Left renal pelvis (tissue), 4 donors: ENCODE measurements around the gene RANBP10. TPM values are rescaled to one million over a fixed set of nuclear protein-coding genes. Genes with fewer than 3 reads are reported as not detected.

Experiments used
- DNase-seq, 4 donors: peaks; one replicate each; pipeline ENCODE4 v3.0.0-alpha.2; 2013; ENCODE audit warnings: low read depth in 4 of 4, low spot score in 3 of 4
- polyA plus RNA-seq, 4 donors: library from polyadenylated mRNA; unstranded; fragments of 120-200 nt; gene quantifications; one replicate each; pipeline ENCODE4 v1.2.1, GENCODE V29; 2013; ENCODE audit not compliant: insufficient read length in 4 of 4

The RANBP10 gene
- polyA plus RNA-seq, 4 donors: 19.2 to 31.1 (median 21.8) TPM

DNA sequence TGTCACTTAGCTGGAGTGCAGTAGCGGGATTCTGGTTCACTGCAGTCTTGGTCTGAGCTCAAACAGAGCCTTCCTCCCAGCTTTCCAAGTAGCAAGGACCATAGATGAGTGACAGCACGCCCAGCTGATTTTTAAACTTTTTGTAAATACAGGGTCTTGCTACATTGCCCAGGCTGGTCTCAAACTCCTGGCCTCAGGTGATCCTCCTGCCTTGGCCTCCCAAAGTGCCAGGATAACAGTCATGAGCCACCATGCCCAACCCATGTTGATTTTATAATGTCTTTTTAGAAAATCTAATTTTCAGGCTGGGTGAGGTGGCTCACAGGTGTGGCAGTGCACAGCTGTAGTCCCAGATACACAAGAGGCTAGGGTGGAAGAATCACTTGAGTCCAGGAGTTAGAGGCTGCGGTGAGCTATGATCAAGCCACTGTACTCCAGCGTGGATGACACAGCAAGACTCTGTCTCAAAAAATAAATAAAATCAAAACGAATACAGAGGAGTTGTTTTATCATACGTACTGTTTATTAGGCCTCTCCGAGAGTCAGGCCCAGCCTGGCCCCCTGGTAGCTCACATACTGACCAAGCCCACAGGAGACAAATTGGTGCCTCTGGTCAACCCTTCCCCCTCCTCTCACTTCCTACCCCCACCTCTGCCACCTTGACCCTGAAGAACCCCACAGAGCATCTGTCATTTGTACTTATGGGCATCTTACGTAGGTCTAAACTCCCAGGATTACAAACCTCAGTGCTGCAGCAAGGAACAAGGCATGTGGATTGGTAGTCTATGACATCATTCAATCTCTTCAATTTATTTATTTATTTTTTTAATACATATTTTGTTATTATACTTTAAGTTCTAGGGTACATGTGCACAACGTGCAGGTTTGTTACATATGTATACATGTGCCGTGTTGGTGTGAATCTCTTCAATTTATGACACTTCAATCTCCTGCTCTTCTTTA, 126.1 kb downstream of the RANBP10 start:
- no peak for DNase-seq

DNA sequence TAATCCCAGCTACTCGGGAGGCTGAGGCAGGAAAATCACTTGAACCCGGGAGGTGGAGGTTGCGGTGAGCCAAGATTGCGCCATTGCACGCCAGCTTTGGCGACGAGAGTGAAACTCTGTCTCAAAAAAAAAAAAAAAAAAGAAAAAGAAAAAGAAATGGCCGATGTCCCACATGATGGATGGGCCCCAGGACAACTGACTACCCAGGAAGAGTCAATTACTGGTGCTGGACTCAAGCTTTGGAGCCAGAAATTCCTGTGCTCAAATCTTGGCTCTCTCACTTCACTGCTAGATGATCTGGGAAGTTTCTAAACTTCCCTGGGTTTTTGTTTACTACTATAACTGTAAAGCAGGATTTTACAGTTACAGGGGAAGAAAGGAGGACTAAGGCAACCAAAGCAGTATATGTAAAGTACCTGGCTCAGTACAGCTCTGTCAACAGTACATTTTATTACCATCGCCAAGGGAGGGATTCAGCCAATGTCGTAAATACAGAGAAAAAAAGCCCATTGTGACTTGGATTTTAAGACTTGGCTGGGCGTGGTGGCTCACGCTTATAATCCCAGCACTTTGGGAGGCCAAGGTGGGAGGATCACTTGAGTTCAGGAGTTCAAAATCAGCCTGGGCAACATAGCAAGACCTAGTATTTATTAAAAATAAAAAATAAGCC, 127.9 kb downstream of the RANBP10 start:
- no peak for DNase-seq

- DNase-seq: no peak
Observed at GRCh38 chr16:67677712-67678111, 128.6 kb downstream of the RANBP10 start.

DNA sequence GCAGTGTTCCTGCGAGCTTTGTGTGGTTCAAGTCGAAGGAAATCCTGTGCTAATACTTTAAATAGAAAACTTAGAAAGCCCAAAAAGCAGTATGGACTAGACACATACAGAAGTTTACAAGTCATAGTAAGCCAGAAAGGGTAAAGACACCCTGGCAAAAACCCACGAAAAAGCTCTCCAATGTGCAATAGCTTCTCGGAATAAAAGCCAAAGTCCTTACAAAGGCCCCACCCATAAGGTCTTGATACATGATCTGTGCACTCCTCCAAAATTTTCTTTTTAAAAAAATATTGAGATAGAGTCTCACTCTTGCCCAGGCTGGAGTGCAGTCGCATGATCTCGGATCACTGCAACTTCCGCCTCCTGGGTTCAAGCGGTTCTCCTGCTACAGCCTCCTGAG, 129.4 kb downstream of the RANBP10 start:
- no peak for DNase-seq

DNA sequence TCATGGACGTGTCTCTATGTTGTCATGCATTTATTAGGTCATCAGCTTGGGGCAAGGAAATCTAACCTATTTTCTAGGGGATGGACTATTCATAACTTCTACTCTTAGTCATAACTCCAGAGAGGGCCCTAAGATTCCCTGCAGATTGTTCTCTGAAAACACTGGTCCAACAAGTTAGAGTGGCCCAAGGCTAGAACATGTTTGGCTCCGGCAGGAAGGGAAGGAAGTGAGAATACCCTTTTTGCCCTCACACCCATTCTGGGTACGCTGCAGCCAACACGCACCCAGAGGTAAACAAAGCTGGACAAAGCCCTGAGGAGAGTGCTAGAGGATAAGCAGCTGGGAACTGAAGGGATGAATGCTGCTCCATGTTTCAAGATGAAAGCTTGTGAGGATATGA, 129.8 kb downstream of the RANBP10 start:
- no peak for DNase-seq

- no peak for DNase-seq
Observed at GRCh38 chr16:67675999-67676398, 130.4 kb downstream of the RANBP10 start.

- no peak for DNase-seq
Observed at GRCh38 chr16:67675579-67675935, 130.8 kb downstream of the RANBP10 start.

GRCh38 chr16:67674851-67675578, 131.3 kb downstream of the RANBP10 start:
- no peak for DNase-seq

DNA sequence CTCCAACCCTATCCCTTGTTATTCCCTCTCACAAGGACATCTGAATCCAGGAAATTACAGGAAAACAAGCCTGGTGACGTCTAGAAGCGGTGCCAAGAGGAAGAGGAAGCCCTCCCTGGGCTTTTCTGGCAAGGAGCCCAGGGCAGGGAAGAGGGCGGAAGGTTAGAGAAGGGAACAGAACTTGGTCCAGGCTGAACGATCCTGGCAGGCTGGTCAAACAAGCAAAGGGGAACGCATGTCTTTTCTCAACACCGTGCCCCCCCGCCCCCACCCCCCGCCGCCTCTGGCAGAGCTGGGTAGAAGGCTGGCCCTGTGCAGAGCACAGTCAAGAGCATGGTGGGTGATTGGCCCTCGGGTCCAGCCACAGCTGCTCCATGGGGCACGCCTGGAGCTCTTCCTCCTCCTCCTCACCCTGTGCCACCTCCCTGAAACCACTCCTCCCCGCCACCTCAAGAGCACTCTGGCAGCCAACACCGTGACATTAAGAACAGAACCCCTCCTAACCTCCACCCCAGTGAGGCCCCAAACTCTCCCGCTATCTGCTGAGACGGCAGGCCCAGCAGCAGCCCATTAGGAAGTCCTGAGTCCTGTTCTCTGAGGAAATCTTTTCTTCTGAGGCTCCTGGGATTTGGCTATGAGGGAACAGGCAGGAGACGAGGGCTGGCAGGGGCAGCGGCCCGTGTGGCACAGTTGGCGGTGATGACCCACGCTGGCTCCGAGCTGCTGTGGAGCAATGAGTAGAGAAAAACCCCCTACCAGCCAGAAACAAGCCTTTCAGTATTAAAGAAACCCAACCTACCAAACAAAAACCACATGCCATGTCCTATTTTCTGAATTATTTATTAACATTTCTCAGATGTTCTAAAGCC, 132.4 kb downstream of the RANBP10 start:
- no peak for DNase-seq

Other genes starting within 250 kb of the RANBP10 start
- 10 to 100 TPM; 68.3 to 87.1 (median 81.8) TPM for gene CTCF, start 244.0 kb downstream of the RANBP10 start, polyA plus RNA-seq
- gene CARMIL2, start 161.4 kb downstream of the RANBP10 start, polyA plus RNA-seq: 1 to 10 TPM in 1 of 4 donors, under 1 TPM in 3; 0.78 to 1.4 (median 0.84) TPM
- 10 to 100 TPM; 19.4 to 30.0 (median 21.8) TPM for gene ACD, start 146.3 kb downstream of the RANBP10 start, polyA plus RNA-seq
- gene PARD6A, start 145.6 kb downstream of the RANBP10 start, polyA plus RNA-seq: 1 to 10 TPM; 2.8 to 3.5 (median 3.3) TPM
- gene ENKD1, start 139.8 kb downstream of the RANBP10 start, polyA plus RNA-seq: 10 to 100 TPM; 13.1 to 39.2 (median 19.1) TPM
- gene C16orf86, start 139.7 kb downstream of the RANBP10 start, polyA plus RNA-seq: 1 to 10 TPM; 1.7 to 4.3 (median 2.7) TPM
- 10 to 100 TPM; 17.7 to 24.5 (median 20.7) TPM for gene GFOD2, start 87.2 kb downstream of the RANBP10 start, polyA plus RNA-seq
- gene TSNAXIP1, start 329 bp upstream of the RANBP10 start, polyA plus RNA-seq: 1 to 10 TPM; 2.9 to 9.8 (median 7.1) TPM
- gene THAP11, start 35.8 kb upstream of the RANBP10 start, polyA plus RNA-seq: 10 to 100 TPM; 27.7 to 34.1 (median 29.6) TPM
- gene NUTF2, start 40.4 kb upstream of the RANBP10 start, polyA plus RNA-seq: 100 to 1,000 TPM; 103 to 128 (median 126) TPM
- 10 to 100 TPM; 41.2 to 60.4 (median 44.7) TPM for gene CENPT, start 41.1 kb upstream of the RANBP10 start, polyA plus RNA-seq
- 100 to 1,000 TPM in 1 of 4 donors, 10 to 100 TPM in 3; 67.0 to 106 (median 83.7) TPM for gene EDC4, start 66.5 kb upstream of the RANBP10 start, polyA plus RNA-seq
- under 1 TPM in 3 of 4 donors, not detected in 1; 0.39 to 0.94 (median 0.93) TPM for gene NRN1L, start 78.3 kb upstream of the RANBP10 start, polyA plus RNA-seq
- 10 to 100 TPM; 31.0 to 36.4 (median 34.3) TPM for gene PSKH1, start 86.7 kb upstream of the RANBP10 start, polyA plus RNA-seq
- 1 to 10 TPM; 2.4 to 9.4 (median 5.6) TPM for gene CTRL, start 125.3 kb upstream of the RANBP10 start, polyA plus RNA-seq
- gene PSMB10, start 130.3 kb upstream of the RANBP10 start, polyA plus RNA-seq: 10 to 100 TPM; 20.3 to 31.6 (median 22.8) TPM
- 10 to 100 TPM; 13.1 to 29.4 (median 23.7) TPM for gene LCAT, start 137.6 kb upstream of the RANBP10 start, polyA plus RNA-seq
- gene SLC12A4, start 162.1 kb upstream of the RANBP10 start, polyA plus RNA-seq: 10 to 100 TPM; 32.7 to 61.6 (median 38.5) TPM
- gene DPEP3, start 173.9 kb upstream of the RANBP10 start, polyA plus RNA-seq: under 1 TPM in 2 of 4 donors, not detected in 2; 0.07 to 0.09 TPM
- gene DPEP2, start 192.9 kb upstream of the RANBP10 start, polyA plus RNA-seq: 1 to 10 TPM in 2 of 4 donors, under 1 TPM in 2; 0.54 to 1.2 (median 0.94) TPM
- not detected for gene DPEP2NB, start 209.4 kb upstream of the RANBP10 start, polyA plus RNA-seq
- 10 to 100 TPM in 1 of 4 donors, 1 to 10 TPM in 3; 6.6 to 10.1 (median 9.4) TPM for gene DDX28, start 216.7 kb upstream of the RANBP10 start, polyA plus RNA-seq
- gene DUS2, start 216.7 kb upstream of the RANBP10 start, polyA plus RNA-seq: 10 to 100 TPM in 3 of 4 donors, 1 to 10 TPM in 1; 9.8 to 15.8 (median 15.5) TPM